NCI-H187 (cell line): Measurements from ENCODE around the gene BRD1.

ENCODE experiments used
- DNase-seq, 2 experiments: peaks; one replicate each; lab custom pipeline; 2025; lab: John Stamatoyannopoulos, UW

Gene BRD1

DNA sequence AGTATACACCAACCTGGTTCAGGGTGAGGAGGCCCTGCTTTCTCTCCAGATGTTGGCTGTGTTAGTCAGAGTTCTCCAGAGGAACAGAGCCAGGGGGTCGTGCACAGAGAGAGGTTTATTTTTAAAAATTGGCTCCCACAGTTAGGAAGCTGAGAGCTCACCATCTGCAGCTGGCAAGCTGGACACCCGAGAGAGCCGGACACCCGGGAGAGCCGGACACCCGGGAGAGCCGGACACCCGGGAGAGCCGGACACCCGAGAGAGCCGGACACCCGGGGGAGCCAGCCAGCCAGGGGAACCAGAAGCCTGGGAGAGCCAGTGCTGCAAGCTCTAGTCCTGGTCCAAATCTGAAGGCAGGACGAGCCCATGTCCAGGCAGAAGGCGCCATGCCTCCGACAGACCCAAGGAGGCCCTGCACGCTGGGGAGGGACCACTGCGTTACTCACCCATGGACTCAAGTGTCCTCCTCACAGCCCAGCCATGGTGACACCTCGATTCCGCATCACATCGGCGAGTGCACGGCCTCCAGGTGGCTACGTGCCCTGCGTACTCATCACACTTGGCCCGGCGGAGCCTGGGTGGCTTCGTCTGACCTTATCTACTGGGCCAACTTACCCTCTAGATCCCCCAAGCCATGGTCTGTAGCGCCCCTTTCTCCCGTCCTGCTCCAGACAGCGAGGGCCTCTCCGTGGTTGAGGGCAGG, 99.0 kb downstream of the BRD1 start:
- no peak for DNase-seq

DNA sequence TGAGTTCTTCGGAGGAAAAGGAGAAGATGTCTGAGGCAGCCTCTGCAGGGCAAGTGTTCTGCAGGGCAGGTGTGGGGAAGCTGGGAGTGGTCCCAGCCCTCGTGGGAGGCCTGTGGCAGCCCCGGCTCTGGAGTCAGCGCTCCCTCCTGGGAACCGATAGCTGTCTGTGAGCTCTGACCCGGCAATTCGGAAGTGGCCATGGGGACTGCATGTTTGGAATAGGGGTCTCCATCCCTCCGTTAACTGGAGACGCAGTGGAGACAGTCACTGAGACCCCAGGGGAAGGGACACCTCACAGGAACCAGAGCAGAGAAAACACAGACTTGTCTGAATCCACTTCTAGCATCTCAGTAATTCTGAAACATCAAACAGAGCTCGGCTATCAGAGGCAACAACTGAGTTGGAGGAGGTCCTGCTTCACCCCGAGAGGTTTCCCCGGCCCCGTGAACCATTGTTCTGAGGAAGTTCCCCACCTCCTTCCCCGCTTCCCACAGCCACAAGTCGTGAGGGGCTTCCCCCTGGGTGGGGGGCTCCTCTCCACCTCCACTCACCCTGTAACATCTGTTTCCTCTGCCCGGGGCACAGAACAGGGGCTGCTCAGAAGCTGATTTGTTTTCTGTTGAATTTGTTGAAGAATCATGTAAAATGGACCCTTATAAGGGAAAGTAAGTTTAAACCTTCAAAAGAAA, 99.6 kb downstream of the BRD1 start:
- no peak for DNase-seq

DNA sequence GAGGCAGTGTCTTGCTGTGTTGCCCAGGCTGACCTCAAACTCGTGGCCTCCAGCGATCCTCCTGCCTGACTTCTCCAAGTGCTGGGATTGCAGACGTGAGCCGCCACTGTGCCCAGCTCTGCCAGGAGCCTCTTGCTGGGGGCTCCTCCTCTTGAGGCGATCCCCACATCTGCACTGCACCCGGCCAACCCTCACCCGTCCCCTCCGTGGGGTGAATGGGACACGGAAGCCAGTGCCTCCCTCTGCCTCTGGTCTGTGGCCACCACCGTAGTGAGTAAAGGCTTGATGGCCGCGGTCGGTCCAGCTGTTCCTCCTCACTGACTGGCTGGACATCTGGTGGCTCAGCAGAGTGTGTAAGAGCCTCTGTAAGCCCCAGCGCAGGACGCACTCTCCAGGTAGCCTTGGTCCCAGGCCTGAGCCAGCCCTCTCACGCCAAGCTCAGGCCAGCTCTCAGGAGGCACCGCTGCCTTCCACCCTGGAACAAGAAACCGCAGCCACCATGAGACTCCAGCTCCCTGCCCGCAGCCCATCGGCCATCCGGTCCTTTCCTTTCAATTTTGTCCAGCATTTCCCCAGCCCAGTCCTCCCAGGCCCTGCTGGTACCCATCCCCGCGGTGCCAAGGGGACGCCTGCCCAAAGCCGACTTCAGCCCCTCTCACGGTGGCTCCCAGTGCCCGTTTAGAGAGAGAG, 100.3 kb downstream of the BRD1 start:
- no peak for DNase-seq

DNA sequence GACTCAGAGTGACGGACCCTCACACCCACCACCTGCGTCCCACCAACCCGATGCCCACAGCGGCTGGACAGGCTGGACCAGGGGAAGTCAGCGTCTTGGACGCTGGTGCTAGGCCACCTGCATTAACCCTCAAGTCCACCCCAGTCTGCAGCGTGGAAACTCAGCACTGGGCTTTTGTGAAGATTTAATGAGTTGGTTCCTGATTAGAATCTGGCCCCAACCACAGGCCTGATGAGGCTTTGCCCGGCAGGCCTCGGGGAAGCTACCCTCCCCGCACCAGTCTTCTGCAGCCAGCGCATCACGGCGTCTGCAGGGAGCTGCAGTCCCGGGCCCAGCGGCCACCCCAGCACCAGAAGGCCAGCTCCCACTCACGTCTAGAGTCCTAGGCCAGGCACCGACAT, 101.0 kb downstream of the BRD1 start:
- DNase-seq: no peak

DNA sequence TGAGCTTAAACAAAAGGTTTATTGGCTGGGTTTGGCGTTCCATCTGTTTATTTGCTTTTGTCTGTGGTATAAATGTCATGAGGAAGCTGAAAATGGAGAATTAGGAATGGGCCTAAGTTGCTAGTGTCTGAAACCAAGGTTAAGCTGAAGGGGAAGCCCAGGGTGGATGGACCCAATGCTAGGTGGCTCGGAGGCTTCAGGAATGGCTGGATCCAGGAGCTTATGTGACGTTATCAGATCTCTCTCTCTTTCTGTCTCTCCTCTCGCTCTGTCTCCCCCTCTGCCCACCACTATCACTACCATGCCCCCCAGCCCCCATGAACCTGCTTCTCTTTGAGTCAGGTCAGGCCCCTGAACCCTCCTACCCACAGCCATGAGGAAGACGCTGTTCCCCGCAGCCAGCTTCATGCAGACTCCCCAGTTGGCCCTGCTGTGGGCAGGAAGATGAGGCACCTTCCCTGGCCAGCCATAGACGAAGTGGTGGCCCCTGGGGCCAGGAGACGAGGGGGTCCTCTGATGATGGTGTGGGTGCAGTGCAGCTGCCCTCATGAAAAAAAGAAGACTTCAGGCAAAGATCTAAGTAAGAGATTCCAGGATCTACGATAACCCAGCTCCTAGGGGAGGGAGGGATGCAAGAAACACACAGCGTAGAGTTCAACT, 101.5 kb downstream of the BRD1 start:
- no peak for DNase-seq

DNA sequence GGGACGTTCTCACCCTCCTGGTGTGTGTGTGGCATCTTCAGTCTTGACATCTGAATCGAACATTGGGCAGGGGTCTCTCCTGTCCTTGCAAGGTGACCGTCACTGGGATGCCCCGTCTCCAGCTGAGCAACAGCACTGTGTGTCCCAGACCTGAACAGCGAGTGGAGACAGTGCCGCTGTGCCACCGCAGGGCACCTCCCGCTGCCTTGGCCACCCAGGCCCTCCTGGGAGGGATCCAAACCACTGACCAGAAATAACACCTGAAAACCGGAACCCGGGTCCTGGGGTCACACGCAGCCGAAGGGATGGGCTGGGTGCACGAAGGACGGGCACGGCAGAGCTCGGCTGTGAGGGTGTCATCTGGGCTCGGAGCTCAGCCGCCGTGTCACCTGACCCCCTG, 102.2 kb downstream of the BRD1 start:
- no peak for DNase-seq

DNA sequence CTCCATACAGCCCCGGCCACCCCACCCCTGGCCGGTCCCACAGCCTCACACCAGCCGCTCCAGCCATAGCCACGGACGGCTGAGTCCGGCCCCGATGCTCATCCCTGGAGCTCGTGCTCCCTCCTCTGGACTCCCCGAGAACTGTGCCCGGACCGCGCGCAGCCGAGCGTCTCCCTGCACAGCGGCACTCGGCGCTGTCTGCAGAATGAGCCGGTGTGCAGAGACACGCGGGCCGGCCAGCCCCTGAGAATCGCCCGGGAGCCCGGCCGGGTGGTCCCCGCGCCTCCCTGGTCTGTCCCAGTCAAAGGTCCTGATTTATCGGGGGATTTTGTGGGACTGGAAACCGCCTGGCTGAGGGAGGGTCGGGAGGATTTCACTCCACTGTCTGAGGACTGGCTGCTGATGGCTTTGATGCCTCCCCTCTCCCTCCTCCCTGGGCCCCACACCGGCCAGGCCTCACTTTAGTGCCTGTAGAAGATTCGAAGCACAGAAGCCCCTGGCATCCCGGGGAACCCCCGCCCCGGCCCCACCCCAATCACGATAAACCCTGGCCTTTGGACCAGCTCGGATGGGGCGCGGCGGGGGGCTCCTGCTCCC, 102.7 kb downstream of the BRD1 start:
- peak in 1 of 2 experiments; percentile 28 for DNase-seq

DNA sequence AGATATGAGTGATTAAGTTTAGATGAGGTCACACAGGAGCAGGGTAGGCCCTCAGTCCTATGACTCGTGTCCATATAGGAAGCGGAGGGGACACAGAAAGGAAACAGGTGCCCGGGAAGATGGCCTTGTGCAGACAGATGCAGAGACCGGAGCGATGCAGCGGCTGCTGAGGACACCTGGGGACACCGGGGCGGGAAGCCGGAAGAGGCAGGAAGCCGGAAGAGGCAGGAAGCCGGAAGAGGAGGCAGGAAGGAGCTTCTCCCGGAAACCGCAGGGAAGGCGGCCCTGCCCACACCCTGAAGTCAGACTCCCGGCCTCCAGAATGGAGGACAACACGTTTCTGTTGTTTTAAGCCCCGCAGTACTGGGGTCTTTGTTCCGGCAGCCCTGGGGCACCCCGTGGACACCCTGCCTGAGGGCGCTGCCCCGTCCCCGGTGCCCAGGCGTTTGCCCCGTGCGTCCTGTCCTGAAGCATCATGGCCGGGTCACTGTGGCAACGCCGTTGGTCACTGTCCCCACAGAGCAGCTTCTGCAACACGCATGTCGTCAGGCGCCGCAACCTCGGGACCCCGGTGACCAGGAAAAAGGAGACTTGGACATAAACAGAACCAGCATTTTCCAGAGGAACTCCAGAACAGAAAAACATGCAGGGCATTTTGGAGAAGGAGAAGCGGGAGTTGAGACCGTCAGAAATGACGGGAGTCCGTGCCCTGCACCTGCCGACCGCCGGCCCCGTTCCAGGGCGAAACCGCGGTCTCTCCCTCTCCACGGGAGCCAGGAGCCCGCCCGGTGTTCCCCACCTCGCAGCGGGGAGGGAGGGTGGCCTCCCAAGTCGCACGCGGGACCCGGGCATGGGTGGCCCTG, 103.4 kb downstream of the BRD1 start:
- no peak for DNase-seq

DNA sequence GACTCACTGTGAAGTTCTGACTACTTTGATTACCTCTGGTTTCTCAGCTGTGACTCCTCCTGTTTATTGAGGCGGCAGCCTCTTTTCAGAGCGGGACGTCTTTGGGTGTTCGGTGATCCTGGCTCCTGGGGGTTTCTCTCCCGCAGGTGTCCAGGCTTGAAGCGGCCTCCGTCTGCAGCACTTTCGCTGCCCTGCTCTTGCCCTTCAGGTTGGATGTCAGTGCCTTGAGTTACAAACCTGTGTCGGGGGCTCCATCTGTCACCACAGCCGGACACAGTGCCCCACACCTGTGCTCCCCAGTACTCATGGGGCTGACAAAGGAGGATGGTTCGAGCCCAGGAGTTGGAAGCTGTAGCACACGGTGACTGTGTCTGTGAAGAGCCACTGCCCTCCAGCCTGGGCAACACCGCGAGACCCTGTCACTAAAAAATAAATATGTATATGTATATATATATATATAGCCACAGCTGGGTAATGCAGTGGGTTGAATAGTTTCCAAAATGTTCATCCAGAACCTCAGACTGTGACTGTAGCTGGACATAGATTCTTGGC, 104.1 kb downstream of the BRD1 start:
- no peak for DNase-seq
